GM18951 (cell line): ENCODE results near the gene TMPRSS5.

Source experiments
- POLR2A ChIP-seq: IDR thresholded peaks from 4 replicates; pipeline ENCODE4 v1.6.1; 2011; ENCODE audit warnings: mild to moderate bottlenecking; ENCODE audit not compliant: insufficient read length, insufficient read depth; ENCODE audit errors: extremely low read depth
- in situ Hi-C: fragments of 300-500 bp; cut with MboI; formaldehyde crosslinking; loops from one replicate; pipeline ENCODE4 v1.12.0; 2022; ENCODE audit warnings: low sequenced_read_pairs, mixed read lengths, inconsistent platforms; ENCODE audit not compliant: unreplicated experiment

TMPRSS5 gene

DNA sequence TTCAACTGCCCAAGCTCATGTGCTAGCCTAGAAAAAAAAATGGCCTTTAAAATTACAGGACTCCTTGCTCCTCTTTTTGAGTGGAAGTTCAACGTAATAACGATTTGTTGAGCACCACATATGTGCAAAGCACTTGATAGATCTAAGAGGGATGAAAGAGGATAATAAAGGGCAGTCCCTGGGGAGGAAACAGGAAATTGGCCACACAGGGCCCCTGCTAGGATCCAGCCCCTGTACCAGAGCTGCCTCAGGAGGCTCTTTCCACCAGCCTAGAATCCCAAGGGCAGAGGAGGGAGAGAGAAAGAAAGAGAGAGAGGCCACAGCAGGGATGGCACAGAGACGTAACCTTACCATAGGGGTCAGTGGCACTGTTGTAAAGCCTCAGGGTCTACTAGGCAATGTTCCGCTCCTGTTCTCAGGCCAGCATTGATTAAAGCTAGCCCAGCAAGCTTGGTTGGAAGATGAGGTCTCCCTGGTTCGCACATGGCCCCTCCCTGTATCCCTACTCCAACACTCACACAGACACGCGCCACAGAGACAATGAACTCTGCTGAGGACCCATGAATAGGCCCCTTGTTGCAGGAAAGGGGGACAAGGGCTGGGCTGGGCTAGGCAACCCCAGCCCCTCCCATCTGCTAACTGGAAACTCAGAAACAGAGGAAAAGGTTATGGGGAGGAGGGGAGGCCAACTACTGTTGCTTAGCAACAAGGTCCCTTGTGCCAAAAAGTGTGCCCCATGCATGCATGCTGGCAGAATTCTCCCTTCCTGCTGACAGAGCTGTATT lies at the start of gene TMPRSS5:
Gene TMPRSS5, minus strand, starts transcription at position 438 of the 785 bp plus-strand sequence. Its CDS starts 84 bp downstream, at position 354.
- in situ Hi-C loops, result no loop called here
- TF ChIP-seq POLR2A, result no peak

DNA sequence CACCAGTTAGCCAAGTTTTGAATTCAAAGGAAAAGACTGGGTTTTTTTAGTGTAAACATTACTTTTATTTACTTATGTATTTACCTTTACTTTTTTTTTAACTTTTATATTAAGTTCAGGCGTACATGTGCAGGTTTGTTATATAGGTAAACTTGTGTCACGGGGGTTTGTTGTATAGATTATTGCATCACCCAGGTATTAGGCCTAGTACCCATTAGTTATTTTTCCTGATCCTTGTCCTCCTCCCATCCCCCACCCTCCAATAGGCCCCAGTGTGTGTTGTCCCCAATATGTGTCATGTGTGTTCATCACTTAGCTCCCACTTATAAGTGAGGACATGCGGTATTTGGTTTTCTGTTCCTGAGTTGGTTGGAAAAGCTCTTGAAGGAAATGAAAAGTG lies 46.8 kb upstream of the TMPRSS5 start:
- no peak for TF ChIP-seq POLR2A
- in situ Hi-C loops, result no loop called here

DNA sequence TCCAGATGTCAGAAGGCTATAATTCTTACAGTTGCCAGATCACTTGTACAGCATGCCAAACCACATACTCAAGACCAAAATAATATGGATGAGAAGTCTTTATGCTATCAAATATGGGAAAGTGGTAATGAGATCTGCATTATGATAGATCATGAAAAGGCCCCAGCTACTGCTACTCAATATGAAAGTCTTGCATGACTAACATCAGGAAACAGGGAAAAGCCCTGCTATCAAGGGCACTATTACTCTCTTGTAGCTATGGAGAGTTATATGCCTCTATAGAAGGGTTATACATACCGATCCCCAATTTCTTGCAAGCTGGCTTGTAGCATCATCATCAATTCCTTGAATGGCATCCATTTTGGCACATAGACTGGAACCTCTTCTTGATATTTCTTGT lies 30.2 kb upstream of the TMPRSS5 start:
- in situ Hi-C loops, result loop anchor here (25.0 kb wide), 1 partner anchor 424 kb away; the partner anchor contains the start of gene TTC12
- no peak for TF ChIP-seq POLR2A

DNA sequence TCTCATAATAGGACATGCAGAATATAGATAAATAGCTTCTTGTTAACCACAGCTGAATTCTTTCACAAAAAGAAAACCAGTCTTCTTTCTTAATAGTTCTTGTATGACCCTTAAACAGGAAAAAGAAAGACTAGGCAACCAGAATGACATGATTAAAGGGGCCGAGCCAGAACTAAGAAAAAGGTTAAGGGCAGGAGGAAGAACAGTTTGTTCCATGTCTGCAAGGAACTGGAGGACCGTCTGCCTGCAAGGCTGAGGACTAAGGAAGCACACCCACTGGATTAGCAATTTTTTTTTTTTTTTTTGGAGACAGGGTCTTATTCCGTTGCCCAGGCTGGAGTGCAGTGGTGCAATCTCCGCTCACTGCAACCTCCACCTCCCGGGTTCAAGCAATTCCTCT lies 26.0 kb upstream of the TMPRSS5 start:
- TF ChIP-seq POLR2A, result no peak
- in situ Hi-C loops, result loop anchor here (25.0 kb wide), 1 partner anchor 420 kb away; the partner anchor contains the start of gene TTC12

DNA sequence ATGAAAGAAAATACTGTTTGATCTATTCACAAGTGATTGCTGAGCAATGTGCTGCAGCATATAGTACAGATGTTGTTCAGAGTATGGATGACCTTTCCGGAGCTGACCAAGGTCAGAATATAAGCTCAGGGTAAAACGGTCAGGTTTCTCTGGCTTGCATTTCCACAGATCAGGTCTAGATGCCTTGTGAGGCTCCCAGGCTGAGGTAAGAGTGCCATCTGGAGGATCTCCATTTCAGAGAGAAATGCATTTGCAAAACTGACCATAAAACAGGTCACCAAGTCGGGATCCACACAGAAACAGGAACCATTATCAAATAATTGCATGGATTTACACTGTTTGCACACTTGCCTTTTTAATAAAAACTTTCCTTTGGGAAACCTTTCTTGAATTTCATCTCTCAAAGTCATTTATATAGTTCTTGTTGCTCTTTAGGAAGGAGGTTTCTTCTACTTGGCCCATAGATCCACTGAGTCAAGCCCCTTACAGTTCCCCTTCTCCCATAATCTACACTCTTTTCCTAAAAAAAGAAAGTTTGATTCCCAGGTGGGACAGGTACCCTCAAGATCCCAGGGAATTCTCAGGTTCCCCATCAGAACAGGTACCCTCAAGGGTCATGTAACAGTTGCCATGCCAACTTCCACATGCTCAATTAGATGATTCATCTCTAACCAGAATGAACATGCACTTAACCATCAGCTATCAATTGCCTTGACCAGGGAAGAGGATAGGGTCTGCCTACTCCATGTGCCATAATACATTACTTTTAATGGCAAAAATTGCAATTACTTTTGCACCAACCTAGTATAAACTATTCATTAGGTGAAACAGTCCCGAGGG lies 25.0 kb upstream of the TMPRSS5 start:
- no peak for TF ChIP-seq POLR2A
- in situ Hi-C loops, result loop anchor here (25.0 kb wide), 1 partner anchor 419 kb away; the partner anchor contains the start of gene TTC12

DNA sequence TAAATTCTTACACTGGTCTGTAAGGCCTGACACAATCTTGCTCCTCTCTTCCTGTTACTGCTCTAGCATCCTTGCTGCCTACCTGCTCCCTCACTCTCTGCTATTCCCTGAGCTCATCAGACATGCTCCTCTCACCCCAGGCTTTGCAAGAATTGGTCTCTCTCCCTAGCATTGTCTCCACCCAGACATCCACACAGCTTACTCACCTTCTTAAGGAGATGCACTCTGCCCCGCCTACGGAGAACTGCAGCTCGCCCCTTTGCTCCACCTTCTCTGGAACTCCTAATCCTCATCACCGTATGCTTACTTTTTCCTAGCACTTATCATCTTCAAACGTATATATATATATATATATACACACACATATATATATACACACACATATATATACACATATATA lies 23.3 kb upstream of the TMPRSS5 start:
- in situ Hi-C loops, result loop anchor here (25.0 kb wide), 1 partner anchor 417 kb away; the partner anchor contains the start of gene TTC12
- TF ChIP-seq POLR2A, result no peak

DNA sequence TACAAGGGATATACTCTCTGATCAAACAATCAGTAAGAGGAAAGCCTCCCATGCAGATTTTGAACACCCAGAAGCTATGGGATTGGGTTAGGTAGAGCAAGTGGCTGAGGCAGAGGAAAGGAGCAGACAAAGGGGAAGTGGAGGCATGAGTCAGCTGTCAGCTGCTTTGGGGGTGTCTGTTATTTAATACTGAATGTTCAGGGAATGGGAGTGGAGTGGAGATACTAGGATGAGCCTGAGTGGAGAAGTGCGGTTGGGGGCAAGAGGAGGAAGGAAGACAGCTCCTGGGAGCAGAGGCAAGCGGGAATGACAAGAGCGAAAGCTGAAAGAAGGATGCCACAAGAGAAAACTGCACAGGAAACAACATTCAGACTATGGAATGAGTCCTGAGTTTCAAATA lies 22.7 kb upstream of the TMPRSS5 start:
- TF ChIP-seq POLR2A, result no peak
- in situ Hi-C loops, result loop anchor here (25.0 kb wide), 1 partner anchor 417 kb away; the partner anchor contains the start of gene TTC12

DNA sequence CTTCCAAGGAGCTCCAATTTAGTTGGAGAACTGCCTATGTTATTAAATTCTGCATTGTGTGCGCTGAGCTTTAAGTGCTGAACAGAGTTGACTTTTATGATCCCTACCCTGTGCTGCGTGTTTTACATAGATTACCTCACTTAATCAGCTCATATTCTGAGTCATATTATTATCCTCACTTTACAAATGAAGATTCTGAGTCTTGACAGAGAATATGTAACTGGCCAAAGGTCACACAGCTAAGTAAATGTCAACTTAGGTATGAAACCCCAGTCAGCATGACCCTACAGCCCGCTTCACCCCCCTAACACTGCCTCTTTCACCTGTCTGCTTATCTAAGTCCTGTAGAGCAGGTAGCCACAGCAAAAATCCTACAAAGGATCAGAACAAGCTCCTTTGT lies 19.8 kb upstream of the TMPRSS5 start:
- in situ Hi-C loops, result loop anchor here (25.0 kb wide), 1 partner anchor 414 kb away; the partner anchor contains the start of gene TTC12
- TF ChIP-seq POLR2A, result no peak

DNA sequence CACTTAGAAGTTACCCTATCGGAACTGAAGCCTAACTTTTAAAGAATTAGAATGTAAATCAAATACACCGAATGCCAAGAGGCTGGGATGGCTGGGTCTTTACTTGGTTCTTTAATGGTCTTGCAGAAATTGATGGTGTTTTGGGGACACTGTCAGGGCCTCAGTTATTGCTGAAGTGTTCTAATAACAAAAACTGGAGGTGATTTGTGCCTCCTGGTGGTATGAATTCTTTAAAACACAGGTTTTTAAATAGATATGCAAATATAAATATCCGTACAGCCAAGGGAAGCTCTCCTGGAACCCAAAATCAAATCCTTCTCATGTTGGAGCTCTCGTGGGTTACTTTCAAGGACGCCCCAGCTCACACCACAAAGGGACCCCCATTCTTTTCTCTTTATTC lies 19.3 kb upstream of the TMPRSS5 start:
- in situ Hi-C loops, result loop anchor here (25.0 kb wide), 1 partner anchor 413 kb away; the partner anchor contains the start of gene TTC12
- TF ChIP-seq POLR2A, result no peak

DNA sequence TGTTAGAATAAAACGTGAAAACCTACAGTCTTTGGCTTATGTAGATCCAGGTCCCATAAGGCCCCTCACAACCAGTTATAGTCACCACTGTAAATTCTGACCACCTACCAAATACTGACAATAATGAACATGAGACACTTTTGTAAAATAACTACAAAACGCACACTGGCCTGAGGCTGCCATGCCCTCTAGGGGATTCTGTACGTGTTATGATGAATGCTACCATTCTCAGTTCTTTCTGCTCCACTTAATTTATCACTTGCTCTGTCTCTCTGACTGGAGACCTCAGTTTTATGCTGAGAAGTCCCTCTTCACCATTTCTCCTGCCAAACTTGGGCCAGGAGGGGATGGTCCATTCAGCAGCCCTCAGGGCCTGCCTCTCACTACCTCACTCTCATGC lies 18.7 kb upstream of the TMPRSS5 start:
- in situ Hi-C loops, result loop anchor here (25.0 kb wide), 1 partner anchor 412 kb away; the partner anchor contains the start of gene TTC12
- TF ChIP-seq POLR2A, result no peak

DNA sequence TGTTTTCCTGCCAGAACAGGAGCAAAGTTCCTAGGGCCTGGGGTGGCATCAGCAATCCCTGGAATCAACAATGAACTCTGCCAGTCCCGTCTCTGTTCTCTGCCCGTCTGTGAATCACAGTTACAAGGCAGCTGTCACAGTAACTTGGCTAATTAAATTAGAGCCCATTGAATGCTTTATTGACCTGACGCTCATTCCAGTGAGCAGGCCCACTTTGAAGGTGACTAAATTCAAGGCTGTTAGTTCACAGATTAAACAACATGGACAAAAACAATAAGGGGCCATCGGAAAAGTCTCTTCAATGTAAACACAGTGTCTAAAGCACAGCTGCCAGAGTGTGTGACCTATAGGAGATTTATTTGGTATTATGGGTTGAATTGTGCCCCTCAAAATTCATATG lies 17.7 kb upstream of the TMPRSS5 start:
- TF ChIP-seq POLR2A, result no peak
- in situ Hi-C loops, result no loop called here

DNA sequence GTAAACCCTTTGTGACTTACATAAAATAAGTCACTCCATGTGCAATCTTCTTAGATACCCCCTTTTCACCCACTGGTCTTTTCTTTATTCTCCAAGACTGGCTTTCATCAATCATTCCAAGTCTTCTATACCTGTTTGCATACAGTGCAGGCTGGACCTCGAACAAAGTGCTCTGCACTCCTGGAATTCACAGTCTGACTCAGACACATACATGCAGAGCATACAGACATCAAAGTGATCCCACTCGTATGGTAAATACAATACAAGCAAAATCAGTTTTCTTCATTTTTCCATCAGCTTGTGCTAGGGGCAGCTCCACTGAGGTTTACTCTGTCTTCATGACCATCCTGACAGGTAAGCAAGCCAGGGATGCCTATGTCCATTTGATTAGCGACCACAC lies 16.8 kb upstream of the TMPRSS5 start:
- in situ Hi-C loops, result no loop called here
- no peak for TF ChIP-seq POLR2A

DNA sequence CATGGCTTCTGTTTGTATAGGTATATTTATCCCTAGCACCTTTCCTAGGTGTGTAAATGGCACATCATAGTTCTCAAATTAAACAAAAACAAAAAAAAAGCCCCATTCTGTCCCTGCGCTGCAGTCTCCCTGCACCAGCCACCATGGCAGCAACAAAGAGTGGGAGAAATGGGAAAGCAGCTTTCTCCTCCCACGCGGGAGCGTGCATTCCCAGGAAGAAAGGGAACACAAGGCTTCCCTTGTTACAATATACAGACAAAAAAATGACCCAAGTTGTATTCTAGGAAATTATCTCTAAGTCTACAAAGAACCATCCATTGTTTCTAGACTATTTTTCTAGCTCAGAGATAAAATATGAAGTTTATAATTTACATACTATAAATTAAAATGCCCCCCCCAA lies 16.1 kb upstream of the TMPRSS5 start:
- TF ChIP-seq POLR2A, result no peak
- in situ Hi-C loops, result no loop called here
